Measurements from ENCODE around the gene LDLRAP1.

Gene LDLRAP1

GRCh38 chr1:25532970-25533369, 10.4 kb upstream of the LDLRAP1 start:
- H3K27ac ChIP-seq (ENCODE audit: low read depth, low read length), result no peak overlapping the region
- H3K9me3 ChIP-seq (ENCODE audit: control insufficient read depth in 5 of 5, low read length in 5 of 5), result no peaks in the 10 kb centered on the region
- H3K4me1 ChIP-seq (ENCODE audit: control insufficient read depth in 5 of 5, insufficient read depth in 5 of 5, low read length in 5 of 5), result peaks cover 0 to 5% (median 0%) of the 10 kb centered on the region in 5 donors
- H3K4me3 ChIP-seq (ENCODE audit: low read depth in 1 of 5, low read length in 5 of 5), result no peak overlapping the region
- H3K27me3 ChIP-seq (ENCODE audit: control insufficient read depth in 5 of 5, insufficient read depth in 4 of 5, low read length in 5 of 5), result peaks cover 0 to 8% (median 2%) of the 10 kb centered on the region in 5 donors
- no peak overlapping the region for H3K9ac ChIP-seq (ENCODE audit: low read length in 5 of 5)
- no peaks in the 10 kb centered on the region for H3K36me3 ChIP-seq (ENCODE audit: control insufficient read depth in 5 of 5, insufficient read depth in 5 of 5, low read length in 5 of 5)

DNA sequence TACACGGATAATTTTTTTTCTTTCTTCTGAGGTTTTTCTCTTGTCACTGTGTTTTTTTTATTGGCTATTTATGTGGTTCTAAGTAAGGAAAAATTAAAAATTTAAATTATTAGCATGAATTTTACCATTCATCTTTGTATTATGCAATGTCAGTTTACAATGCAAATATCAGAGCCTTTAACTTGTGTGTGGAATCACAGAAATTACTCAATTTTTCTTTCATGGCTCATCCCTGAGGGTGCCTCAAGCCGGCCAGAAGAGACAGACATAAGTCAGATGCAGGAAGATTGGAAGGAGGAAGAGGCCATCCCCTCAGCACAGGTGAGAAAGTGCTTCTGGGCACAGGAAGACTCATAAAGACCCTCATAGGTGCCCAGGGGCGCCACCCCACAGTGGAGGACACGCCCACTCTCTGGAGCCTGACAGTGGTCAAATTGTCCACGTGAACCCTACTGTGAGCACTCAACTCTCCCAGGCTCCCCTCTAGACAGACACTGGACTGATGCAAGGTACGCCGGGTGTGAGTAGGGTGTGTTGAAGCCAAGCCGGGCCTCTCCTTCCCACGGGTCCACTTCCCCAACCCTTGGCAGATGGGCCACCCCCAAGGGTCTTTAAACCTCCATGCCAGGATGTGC, 9.5 kb upstream of the LDLRAP1 start:
- no peak overlapping the region for H3K4me3 ChIP-seq (ENCODE audit: low read depth in 1 of 5, low read length in 5 of 5)
- peaks cover 0 to 5% (median 0%) of the 10 kb centered on the region in 5 donors for H3K4me1 ChIP-seq (ENCODE audit: control insufficient read depth in 5 of 5, insufficient read depth in 5 of 5, low read length in 5 of 5)
- H3K9me3 ChIP-seq (ENCODE audit: control insufficient read depth in 5 of 5, low read length in 5 of 5), result no peaks in the 10 kb centered on the region
- H3K27me3 ChIP-seq (ENCODE audit: control insufficient read depth in 5 of 5, insufficient read depth in 4 of 5, low read length in 5 of 5), result peaks cover 0 to 6% (median 2%) of the 10 kb centered on the region in 5 donors
- H3K9ac ChIP-seq (ENCODE audit: low read length in 5 of 5), result peak overlapping the region in 1 of 5 donors; percentile 43
- no peak overlapping the region for H3K27ac ChIP-seq (ENCODE audit: low read depth, low read length)
- no peaks in the 10 kb centered on the region for H3K36me3 ChIP-seq (ENCODE audit: control insufficient read depth in 5 of 5, insufficient read depth in 5 of 5, low read length in 5 of 5)

DNA sequence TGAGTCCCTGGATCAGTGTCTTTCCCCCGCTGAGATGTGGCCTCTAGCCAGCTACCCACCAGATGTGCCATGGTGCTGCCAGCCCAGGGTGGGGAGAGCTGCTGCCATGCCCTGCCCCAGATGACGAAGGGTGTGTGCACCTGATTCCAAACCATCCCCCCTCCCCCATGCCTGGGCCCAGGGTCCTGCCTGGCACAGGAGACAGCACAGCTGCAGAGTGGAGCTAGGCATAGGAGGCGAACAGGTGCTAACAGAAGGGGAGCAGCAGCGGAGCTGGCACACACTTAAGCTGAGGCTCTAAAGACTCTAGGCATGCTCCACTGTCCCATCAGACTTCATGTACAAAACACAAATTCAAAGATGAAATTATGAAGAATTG, 9.0 kb upstream of the LDLRAP1 start:
- no peaks in the 10 kb centered on the region for H3K36me3 ChIP-seq (ENCODE audit: control insufficient read depth in 5 of 5, insufficient read depth in 5 of 5, low read length in 5 of 5)
- H3K9ac ChIP-seq (ENCODE audit: low read length in 5 of 5), result no peak overlapping the region
- no peaks in the 10 kb centered on the region for H3K9me3 ChIP-seq (ENCODE audit: control insufficient read depth in 5 of 5, low read length in 5 of 5)
- no peak overlapping the region for H3K27ac ChIP-seq (ENCODE audit: low read depth, low read length)
- H3K4me1 ChIP-seq (ENCODE audit: control insufficient read depth in 5 of 5, insufficient read depth in 5 of 5, low read length in 5 of 5), result peaks cover 0 to 5% (median 0%) of the 10 kb centered on the region in 5 donors
- peaks cover 0 to 6% (median 2%) of the 10 kb centered on the region in 5 donors for H3K27me3 ChIP-seq (ENCODE audit: control insufficient read depth in 5 of 5, insufficient read depth in 4 of 5, low read length in 5 of 5)
- no peak overlapping the region for H3K4me3 ChIP-seq (ENCODE audit: low read depth in 1 of 5, low read length in 5 of 5)

GRCh38 chr1:25536124-25536523, 7.3 kb upstream of the LDLRAP1 start:
- H3K27ac ChIP-seq (ENCODE audit: low read depth, low read length), result no peak overlapping the region
- H3K9me3 ChIP-seq (ENCODE audit: control insufficient read depth in 5 of 5, low read length in 5 of 5), result no peaks in the 10 kb centered on the region
- peaks cover 0 to 7% (median 0%) of the 10 kb centered on the region in 5 donors for H3K4me1 ChIP-seq (ENCODE audit: control insufficient read depth in 5 of 5, insufficient read depth in 5 of 5, low read length in 5 of 5)
- no peak overlapping the region for H3K9ac ChIP-seq (ENCODE audit: low read length in 5 of 5)
- no peak overlapping the region for H3K4me3 ChIP-seq (ENCODE audit: low read depth in 1 of 5, low read length in 5 of 5)
- H3K27me3 ChIP-seq (ENCODE audit: control insufficient read depth in 5 of 5, insufficient read depth in 4 of 5, low read length in 5 of 5), result peaks cover 0 to 2% (median 0%) of the 10 kb centered on the region in 5 donors
- no peaks in the 10 kb centered on the region for H3K36me3 ChIP-seq (ENCODE audit: control insufficient read depth in 5 of 5, insufficient read depth in 5 of 5, low read length in 5 of 5)

GRCh38 chr1:25537153-25537831, 6.1 kb upstream of the LDLRAP1 start:
- Histone ChIP-seq H3K36me3 (ENCODE audit: control insufficient read depth in 5 of 5, insufficient read depth in 5 of 5, low read length in 5 of 5) (no peaks in the 10 kb centered on the region), H3K4me3 (ENCODE audit: low read depth in 1 of 5, low read length in 5 of 5) (no peak overlapping the region), H3K27me3 (ENCODE audit: control insufficient read depth in 5 of 5, insufficient read depth in 4 of 5, low read length in 5 of 5) (peaks cover 0 to 2% (median 0%) of the 10 kb centered on the region in 5 donors), H3K9me3 (ENCODE audit: control insufficient read depth in 5 of 5, low read length in 5 of 5) (no peaks in the 10 kb centered on the region), H3K27ac (ENCODE audit: low read depth, low read length) (no peak overlapping the region), H3K9ac (ENCODE audit: low read length in 5 of 5) (no peak overlapping the region), H3K4me1 (ENCODE audit: control insufficient read depth in 5 of 5, insufficient read depth in 5 of 5, low read length in 5 of 5) (peaks cover 0 to 7% (median 0%) of the 10 kb centered on the region in 5 donors)

GRCh38 chr1:25538191-25538767, 5.1 kb upstream of the LDLRAP1 start:
- peaks cover 3 to 7% (median 4%) of the 10 kb centered on the region in 5 donors for H3K4me1 ChIP-seq (ENCODE audit: control insufficient read depth in 5 of 5, insufficient read depth in 5 of 5, low read length in 5 of 5)
- no peak overlapping the region for H3K27ac ChIP-seq (ENCODE audit: low read depth, low read length)
- peaks cover 0 to 2% (median 0%) of the 10 kb centered on the region in 5 donors for H3K27me3 ChIP-seq (ENCODE audit: control insufficient read depth in 5 of 5, insufficient read depth in 4 of 5, low read length in 5 of 5)
- no peak overlapping the region for H3K4me3 ChIP-seq (ENCODE audit: low read depth in 1 of 5, low read length in 5 of 5)
- no peaks in the 10 kb centered on the region for H3K36me3 ChIP-seq (ENCODE audit: control insufficient read depth in 5 of 5, insufficient read depth in 5 of 5, low read length in 5 of 5)
- H3K9ac ChIP-seq (ENCODE audit: low read length in 5 of 5), result no peak overlapping the region
- H3K9me3 ChIP-seq (ENCODE audit: control insufficient read depth in 5 of 5, low read length in 5 of 5), result no peaks in the 10 kb centered on the region

GRCh38 chr1:25540750-25541342, 2.6 kb upstream of the LDLRAP1 start:
- Histone ChIP-seq H3K9ac (ENCODE audit: low read length in 5 of 5) (no peak overlapping the region), H3K9me3 (ENCODE audit: control insufficient read depth in 5 of 5, low read length in 5 of 5) (no peaks in the 10 kb centered on the region), H3K4me3 (ENCODE audit: low read depth in 1 of 5, low read length in 5 of 5) (no peak overlapping the region), H3K4me1 (ENCODE audit: control insufficient read depth in 5 of 5, insufficient read depth in 5 of 5, low read length in 5 of 5) (peaks cover 3 to 22% (median 16%) of the 10 kb centered on the region in 5 donors), H3K36me3 (ENCODE audit: control insufficient read depth in 5 of 5, insufficient read depth in 5 of 5, low read length in 5 of 5) (no peaks in the 10 kb centered on the region), H3K27ac (ENCODE audit: low read depth, low read length) (no peak overlapping the region), H3K27me3 (ENCODE audit: control insufficient read depth in 5 of 5, insufficient read depth in 4 of 5, low read length in 5 of 5) (no peaks in the 10 kb centered on the region)

DNA sequence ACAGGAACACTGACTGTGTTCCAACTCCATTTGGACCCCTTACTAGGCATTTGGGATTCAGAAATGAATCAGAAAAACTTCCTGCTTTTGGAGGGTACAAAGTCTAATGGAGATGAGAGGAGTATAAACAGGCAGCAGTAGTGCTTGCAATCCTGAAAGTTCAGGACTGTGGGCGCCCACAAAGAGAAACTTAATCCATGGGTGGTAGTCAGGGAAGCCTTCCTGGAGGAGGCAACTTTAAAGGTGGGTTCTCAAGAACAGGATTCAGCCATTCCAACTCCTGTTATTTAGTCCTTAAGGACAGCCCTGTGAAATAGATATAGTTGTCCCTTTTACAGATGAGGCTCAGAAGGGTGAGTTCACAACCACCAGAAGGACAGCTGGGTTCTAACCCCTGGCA, 2.0 kb upstream of the LDLRAP1 start:
- Histone ChIP-seq H3K4me3 (ENCODE audit: low read depth in 1 of 5, low read length in 5 of 5) (no peak overlapping the region), H3K36me3 (ENCODE audit: control insufficient read depth in 5 of 5, insufficient read depth in 5 of 5, low read length in 5 of 5) (no peaks in the 10 kb centered on the region), H3K27ac (ENCODE audit: low read depth, low read length) (no peak overlapping the region), H3K27me3 (ENCODE audit: control insufficient read depth in 5 of 5, insufficient read depth in 4 of 5, low read length in 5 of 5) (no peaks in the 10 kb centered on the region), H3K4me1 (ENCODE audit: control insufficient read depth in 5 of 5, insufficient read depth in 5 of 5, low read length in 5 of 5) (peaks cover 2 to 25% (median 19%) of the 10 kb centered on the region in 5 donors), H3K9ac (ENCODE audit: low read length in 5 of 5) (no peak overlapping the region), H3K9me3 (ENCODE audit: control insufficient read depth in 5 of 5, low read length in 5 of 5) (no peaks in the 10 kb centered on the region)

- Histone ChIP-seq H3K4me1 (ENCODE audit: control insufficient read depth in 5 of 5, insufficient read depth in 5 of 5, low read length in 5 of 5) (peaks cover 2 to 25% (median 19%) of the 10 kb centered on the region in 5 donors), H3K27me3 (ENCODE audit: control insufficient read depth in 5 of 5, insufficient read depth in 4 of 5, low read length in 5 of 5) (no peaks in the 10 kb centered on the region), H3K9me3 (ENCODE audit: control insufficient read depth in 5 of 5, low read length in 5 of 5) (no peaks in the 10 kb centered on the region), H3K36me3 (ENCODE audit: control insufficient read depth in 5 of 5, insufficient read depth in 5 of 5, low read length in 5 of 5) (no peaks in the 10 kb centered on the region), H3K27ac (ENCODE audit: low read depth, low read length) (no peak overlapping the region), H3K9ac (ENCODE audit: low read length in 5 of 5) (no peak overlapping the region), H3K4me3 (ENCODE audit: low read depth in 1 of 5, low read length in 5 of 5) (no peak overlapping the region)
Measured at GRCh38 chr1:25541889-25542658, 1.3 kb upstream of the LDLRAP1 start.
